Neutrophil (primary cell): ENCODE data around the gene VCPKMT.

Source experiments
- H3K27ac ChIP-seq: fragments of 200-600 bp; sonication (generic); 2 replicates; pipeline ENCODE4 v1.5.1; 2016; ENCODE audit warnings: mild to moderate bottlenecking, moderate library complexity
- H3K27me3 ChIP-seq: fragments of 200-600 bp; sonication (generic); 2 replicates; pipeline ENCODE4 v1.6.0; 2016; ENCODE audit warnings: mild to moderate bottlenecking
- H3K36me3 ChIP-seq: fragments of 200-600 bp; sonication (generic); 2 replicates; pipeline ENCODE4 v1.5.1; 2017
- H3K4me1 ChIP-seq, 2 experiments: fragments of 200-600 bp in 1 of 2; sonication (generic) in 1 of 2; 1 replicate in 1 of 2; 2 replicates in 1 of 2; pipeline versions ENCODE4 v1.5.1 to v1.6.1; 2013 to 2016; ENCODE audit warnings: low read depth in 1 of 2, low read length in 1 of 2, mild to moderate bottlenecking in 1 of 2, moderate library complexity in 1 of 2; ENCODE audit not compliant: control insufficient read depth in 1 of 2, insufficient read depth in 1 of 2
- H3K4me3 ChIP-seq, 2 experiments: fragments of 200-600 bp in 1 of 2; sonication (generic) in 1 of 2; 1 replicate in 1 of 2; 2 replicates in 1 of 2; pipeline ENCODE4 v1.5.1; 2013 to 2016; ENCODE audit warnings: low read depth in 1 of 2, low read length in 1 of 2, mild to moderate bottlenecking in 1 of 2, moderate library complexity in 1 of 2
- H3K9me3 ChIP-seq: fragments of 200-600 bp; sonication (generic); 2 replicates; pipeline ENCODE4 v1.5.1; 2016
- CTCF ChIP-seq: fragments of 200-600 bp; sonication (generic); IDR thresholded peaks from 2 replicates; pipeline ENCODE4 v1.5.1; 2016; ENCODE audit warnings: antibody characterized with exemption

VCPKMT gene

DNA sequence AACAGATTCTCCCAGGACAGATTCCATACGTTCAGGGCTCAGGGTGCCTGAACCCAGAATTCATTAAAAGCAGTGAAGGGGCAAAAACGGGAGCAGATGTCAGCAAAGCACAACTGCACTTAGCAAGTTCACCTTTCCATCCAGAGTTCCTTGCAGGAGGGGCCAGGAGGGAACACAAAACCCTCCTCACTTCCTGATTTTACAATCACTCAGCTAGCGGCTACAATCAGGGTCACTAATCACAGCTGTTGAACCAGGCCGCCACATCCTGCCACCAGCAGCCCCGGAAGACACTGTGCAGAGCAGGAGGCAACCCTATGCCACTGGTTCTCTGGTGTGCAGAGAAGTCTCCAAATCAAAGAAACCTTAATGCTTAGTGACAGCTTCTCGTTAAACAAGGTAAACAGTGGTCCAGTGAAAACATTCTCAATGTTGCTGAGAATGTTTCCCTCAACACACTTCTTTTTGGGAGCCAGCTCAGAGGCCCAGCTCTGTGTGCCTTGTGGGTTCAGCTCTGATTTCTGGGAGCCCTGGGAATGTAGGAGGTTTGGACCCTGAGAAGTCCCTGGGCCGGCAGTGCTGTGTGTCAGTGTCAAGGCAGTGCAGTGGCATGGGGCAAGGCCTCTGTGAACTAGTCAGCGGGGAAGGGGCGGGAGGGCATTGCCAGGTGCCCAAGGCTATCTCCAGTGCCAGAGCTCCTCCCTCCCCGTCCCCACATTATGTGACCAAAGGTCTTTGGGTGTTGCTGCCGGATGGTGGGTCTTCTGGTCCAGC is 54.5 kb downstream of the VCPKMT start:
- peaks cover 18% of the 10 kb centered on the region in 2 experiments for H3K4me1 ChIP-seq
- H3K27me3 ChIP-seq, result peaks cover 91% of the 10 kb centered on the region
- H3K36me3 ChIP-seq, result no peaks in the 10 kb centered on the region
- H3K9me3 ChIP-seq, result no peaks in the 10 kb centered on the region
- H3K27ac ChIP-seq, result no peak overlapping the region
- no peak overlapping the region for H3K4me3 ChIP-seq
- TF ChIP-seq CTCF, result no peak

- H3K4me1 ChIP-seq, result peaks cover 18% of the 10 kb centered on the region in 2 experiments
Measured at GRCh38 chr14:50060871-50061663, 55.3 kb downstream of the VCPKMT start.

GRCh38 chr14:50059763-50060616 is 56.4 kb downstream of the VCPKMT start:
- Histone ChIP-seq H3K4me3 (no peak overlapping the region), H3K27ac (no peak overlapping the region), H3K9me3 (no peaks in the 10 kb centered on the region), H3K36me3 (no peaks in the 10 kb centered on the region), H3K27me3 (peaks cover 87% of the 10 kb centered on the region), H3K4me1 (peaks cover 18% of the 10 kb centered on the region in 2 experiments)
- no peak for TF ChIP-seq CTCF

More at GRCh38 chr14:50060871-50061663, 55.3 kb downstream of the VCPKMT start:
- Histone ChIP-seq H3K36me3 (no peaks in the 10 kb centered on the region), H3K27me3 (peaks cover 91% of the 10 kb centered on the region), H3K27ac (no peak overlapping the region), H3K9me3 (no peaks in the 10 kb centered on the region), H3K4me3 (no peak overlapping the region)
- no peak for TF ChIP-seq CTCF
